ENCODE measurements around the gene PTPRM.

Gene PTPRM

GRCh38 chr18:8365006-8365405, 797.9 kb downstream of the PTPRM start:
- DNase-seq (ENCODE audit: low spot score), result no peak

- no peak for DNase-seq (ENCODE audit: low spot score)
Measured at GRCh38 chr18:8365528-8365927, 798.4 kb downstream of the PTPRM start.

- DNase-seq (ENCODE audit: low spot score), result no peak
Measured at GRCh38 chr18:8366070-8366469, 799.0 kb downstream of the PTPRM start.

GRCh38 chr18:8366656-8367055, 799.5 kb downstream of the PTPRM start:
- DNase-seq (ENCODE audit: low spot score), result no peak

DNA sequence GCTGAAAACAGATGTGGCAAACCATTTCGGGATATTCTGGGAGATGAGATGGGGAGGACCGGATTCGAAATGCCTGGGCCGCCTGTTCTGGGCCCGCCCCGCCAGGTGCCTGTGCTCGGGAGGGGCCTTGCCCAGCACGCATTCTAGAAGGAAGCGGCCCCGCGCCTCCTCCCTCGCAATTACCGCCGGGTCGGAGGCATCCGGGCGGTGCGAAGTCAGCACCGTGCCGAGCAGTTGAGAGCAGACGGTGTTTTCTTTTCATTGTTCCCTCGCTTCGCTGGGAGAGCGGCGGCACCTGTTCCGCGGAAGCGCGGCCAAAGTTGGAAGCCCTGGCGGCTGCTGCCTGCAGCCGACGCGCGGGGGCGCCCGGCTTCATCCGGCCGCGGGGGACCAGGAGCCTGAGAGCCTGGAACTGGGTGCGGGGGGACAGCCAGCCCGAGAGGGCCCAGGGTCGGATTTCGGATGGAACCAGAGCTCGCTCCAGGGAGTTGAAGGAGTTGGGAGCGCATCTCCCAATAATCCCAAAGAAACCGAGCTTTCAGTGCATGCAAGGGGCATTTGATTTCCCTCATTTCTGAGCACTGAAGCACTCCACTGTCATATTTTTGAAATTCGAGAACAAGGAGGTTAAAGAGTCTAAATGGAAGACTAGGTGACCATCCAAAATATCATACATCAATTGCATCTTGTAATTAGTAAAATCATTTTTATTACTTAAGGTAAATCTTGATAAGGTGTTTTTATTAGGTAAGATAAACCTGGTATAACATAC, 800.3 kb downstream of the PTPRM start:
- peak; percentile 4 for DNase-seq (ENCODE audit: low spot score)

- DNase-seq (ENCODE audit: low spot score), result no peak
Measured at GRCh38 chr18:8368512-8369217, 801.5 kb downstream of the PTPRM start.

DNA sequence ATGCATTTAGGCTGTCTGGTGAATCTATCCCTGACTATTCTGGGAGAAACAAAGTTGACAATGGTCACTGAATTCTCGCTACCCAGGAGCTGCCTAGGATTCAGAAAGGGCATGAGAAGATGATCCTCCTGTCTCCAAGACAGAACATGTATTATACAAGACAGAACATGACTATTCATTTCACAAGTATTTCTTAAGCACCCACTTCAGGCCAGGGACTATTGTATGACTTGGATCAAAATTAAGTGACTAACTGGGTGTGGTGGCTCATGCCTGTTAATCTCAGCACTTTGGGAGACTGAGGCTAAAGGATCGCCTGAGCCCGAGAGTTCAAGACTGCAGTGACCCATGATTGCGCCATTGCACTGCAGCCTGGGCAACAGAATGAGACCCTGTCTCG, 806.4 kb downstream of the PTPRM start:
- no peak for DNase-seq (ENCODE audit: low spot score)

DNA sequence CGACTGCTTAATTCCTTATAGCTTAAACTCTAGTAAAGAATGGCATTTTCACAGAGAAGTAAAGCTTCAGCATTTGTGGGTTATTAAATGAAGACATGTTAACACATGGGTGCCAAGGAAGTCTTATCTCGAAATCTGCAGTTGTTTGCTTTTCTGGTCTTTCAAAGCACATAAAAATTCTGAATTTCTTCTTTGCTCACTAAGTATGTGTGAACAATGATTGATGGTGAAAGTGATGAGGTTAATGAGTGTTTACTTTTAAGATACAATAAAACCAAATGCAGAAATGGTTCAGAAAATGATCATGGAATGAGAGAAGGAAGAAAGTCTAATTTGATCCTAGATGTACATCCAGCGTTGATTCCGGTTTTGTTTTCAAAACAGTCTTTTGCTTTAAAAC, 807.6 kb downstream of the PTPRM start:
- DNase-seq (ENCODE audit: low spot score), result no peak

- DNase-seq (ENCODE audit: low spot score), result no peak
Measured at GRCh38 chr18:8375249-8375648, 808.1 kb downstream of the PTPRM start.

- no peak for DNase-seq (ENCODE audit: low spot score)
Measured at GRCh38 chr18:8376113-8376512, 809.0 kb downstream of the PTPRM start.

DNA sequence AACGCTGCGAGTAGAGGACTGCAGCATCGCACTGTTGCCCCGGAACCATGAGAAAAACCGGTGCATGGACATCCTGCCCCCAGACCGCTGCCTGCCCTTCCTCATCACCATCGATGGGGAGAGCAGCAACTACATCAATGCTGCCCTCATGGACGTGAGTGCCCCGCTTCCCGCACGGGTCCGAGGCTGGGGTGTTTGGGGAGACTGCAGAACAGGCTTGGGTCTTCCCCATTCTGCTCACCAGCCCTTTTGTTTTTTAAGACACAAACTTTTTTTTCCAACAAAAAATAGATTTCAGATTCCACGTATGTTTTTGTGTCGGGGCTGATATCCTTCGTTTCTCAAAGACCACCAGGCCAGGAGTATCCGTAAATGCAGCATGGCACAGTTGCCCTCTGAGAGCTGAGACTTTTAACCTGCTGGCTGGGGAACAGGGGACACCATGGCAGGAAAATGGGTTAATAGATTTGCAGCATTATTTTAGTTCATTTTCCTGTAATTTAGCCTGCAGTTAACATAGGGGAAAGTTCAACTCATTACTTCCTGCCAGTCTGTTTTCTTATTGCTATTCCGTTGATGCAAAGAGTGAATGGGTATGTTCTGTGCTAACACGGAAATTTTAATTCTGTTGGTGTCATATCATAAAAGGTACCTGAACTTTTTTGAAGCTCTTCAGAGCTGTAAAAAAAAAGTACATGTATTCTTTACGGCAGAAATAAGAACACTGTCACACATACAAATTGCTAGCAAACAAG, 812.2 kb downstream of the PTPRM start:
- DNase-seq (ENCODE audit: low spot score), result no peak

DNA sequence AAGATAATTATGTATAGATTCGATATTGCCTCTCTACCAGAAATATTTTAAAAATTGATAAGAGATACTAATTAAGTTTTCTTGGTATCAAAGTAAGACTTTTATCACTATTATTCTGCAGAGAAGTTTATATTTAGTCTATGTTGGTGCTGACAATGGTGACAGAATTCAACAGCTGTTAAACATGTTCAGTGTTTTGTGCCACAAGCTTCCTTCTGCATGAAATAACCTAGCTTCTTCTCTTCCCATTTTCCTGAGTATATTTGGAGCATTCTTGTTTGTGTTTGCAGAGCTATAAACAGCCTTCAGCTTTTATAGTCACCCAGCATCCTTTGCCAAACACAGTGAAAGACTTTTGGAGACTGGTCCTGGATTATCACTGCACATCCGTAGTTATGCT, 812.9 kb downstream of the PTPRM start:
- no peak for DNase-seq (ENCODE audit: low spot score)

- DNase-seq (ENCODE audit: low spot score), result no peak
Measured at GRCh38 chr18:8380926-8381325, 813.8 kb downstream of the PTPRM start.

DNA sequence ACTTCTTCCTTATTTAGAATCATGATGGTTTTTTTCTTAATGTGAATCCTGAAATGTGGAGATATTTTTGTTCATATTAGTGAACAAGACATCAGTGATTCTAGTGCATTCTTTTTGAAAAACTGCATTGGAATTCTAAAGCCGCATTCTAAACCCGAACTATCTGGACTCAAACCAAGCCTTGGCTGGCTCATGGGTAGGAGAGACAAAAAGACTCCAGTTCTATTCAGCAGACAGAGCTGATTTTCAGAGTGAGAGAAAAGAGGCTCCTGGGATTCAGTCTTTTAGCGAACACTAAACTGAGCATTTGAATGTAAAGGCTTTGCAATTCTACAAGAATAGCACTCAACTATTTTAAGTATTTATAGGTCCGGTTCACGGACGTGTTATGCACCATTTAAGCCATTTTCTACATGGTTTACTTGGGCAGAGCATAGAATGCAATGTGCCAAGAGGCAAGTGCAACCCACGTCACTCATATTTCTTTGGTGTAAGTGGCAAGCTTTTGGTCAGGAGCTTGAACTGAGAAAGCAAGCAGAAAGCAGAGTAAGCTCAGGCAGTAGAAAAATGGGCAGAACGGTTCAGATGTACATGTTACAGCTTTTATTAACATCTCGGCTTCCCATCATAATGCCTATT, 814.8 kb downstream of the PTPRM start:
- DNase-seq (ENCODE audit: low spot score), result no peak

DNA sequence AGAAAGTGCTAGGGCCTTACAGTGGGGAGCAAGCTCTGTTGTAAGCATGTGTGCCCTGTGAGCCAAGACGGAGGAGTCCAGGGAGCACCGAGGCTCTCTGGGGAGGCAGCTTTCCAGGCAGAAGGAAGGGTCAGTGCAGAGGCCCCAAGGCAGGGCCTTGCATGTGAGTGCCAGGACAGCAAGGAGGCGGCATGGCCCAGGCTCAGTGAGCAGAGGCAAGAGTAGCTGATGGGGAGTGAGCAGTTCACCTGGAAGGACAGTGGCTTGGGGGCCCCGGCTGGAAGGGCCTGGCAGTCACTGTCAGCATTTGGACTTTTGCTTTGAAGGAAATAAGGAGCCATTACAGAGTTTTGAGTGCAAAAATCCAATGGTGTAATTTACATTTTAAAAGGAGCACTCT, 818.3 kb downstream of the PTPRM start:
- no peak for DNase-seq (ENCODE audit: low spot score)

- no peak for DNase-seq (ENCODE audit: low spot score)
Measured at GRCh38 chr18:8386669-8387380, 819.7 kb downstream of the PTPRM start.

DNA sequence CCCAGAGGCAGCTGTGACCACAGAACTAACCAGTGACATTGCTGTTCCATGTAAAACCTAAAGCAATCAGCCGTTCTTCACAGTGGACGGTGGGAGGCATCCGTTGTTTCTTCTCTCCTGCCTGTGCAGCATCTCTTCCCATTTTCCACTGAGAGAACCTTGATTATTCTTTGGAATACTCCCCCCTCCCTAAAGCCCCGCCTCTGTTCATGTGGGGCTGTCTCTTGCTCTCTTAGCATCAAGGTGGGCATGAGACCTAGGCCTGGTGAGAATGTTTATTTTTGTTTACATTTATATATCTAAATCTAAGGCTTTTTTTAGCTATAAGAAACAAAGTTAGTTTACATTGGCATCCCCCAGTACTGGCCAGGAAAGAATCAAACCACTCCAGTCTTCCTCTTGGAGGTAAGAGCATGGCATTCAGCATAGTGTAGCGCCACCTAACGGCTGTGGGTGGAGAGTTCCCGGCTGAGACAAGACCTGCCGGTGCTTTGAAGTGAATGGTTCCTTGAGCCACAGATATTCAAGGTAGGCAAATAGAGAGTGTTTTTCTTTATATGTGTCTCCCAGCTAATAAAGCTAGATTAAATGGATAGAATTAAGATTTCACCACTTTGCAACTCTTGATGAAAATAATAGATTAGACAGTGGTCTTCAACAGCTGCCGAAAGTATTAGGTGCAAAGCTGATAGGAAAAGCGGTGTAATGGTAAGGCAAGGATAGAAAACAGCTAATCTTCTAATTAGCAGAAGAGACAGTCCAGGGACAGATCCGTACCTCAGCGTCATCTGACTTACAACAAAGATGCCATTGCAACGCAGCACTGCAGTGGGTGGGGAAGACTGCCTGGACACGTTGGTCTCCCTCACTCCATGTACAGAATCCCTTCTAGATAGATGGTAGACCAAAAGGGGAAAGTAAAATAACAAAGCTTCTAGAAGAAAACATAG, 822.5 kb downstream of the PTPRM start:
- DNase-seq (ENCODE audit: low spot score), result peak; percentile 79

DNA sequence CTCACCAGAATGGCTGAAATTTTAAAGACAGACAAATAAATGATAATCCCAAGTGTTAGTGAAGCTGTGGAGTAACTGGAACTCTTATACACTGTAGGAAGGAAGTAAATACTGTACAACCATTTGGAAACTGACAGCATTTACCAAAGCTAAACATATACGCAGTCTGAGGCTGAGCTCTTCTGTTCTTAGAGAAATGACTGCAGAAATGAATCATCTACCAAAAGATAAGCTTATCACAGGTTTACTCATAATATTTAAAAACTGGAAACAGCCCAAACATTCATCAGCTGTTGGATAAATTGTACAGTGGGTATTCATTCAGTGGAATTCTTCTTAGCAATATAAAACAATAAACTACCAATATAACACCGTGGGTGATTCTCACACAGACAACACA, 824.0 kb downstream of the PTPRM start:
- DNase-seq (ENCODE audit: low spot score), result no peak

DNA sequence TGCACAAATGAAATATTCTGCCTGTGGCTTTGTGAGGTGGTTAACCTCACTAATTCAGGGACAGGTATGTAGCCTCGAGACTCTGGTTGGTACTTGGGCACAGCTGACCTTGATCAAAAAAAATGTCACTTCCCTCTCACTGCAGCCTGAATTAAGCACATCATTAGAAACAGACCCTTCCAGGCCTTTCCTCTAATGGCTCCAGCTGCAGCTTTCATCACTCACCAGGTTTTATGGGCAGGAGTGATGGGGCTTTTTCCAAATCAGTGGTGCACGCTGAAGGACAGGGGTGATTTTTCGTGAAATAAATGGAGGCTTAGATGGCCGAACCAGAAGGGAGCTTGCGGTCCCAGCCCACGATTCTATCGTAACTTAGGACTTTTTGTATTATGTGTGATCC, 829.1 kb downstream of the PTPRM start:
- no peak for DNase-seq (ENCODE audit: low spot score)

DNA sequence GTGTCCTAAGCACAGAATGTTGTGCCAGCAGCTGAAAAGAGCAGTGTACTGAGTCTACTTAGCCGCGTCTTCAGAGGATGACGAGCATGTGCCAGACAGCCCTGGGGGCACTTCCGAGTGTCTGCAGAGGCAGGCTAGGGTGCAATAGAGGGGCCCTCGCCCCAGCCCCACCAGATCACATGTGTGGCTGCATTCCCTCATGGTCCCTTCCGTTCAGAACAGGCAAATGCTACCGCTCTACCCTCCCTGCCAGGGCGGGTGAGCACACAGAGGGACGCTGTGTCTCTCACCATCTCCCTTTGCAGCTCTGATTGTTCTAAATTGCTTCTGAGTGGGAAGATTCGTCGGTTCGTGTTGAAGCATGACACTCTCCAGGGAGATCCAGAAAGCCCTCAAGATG, 829.9 kb downstream of the PTPRM start:
- DNase-seq (ENCODE audit: low spot score), result no peak

DNA sequence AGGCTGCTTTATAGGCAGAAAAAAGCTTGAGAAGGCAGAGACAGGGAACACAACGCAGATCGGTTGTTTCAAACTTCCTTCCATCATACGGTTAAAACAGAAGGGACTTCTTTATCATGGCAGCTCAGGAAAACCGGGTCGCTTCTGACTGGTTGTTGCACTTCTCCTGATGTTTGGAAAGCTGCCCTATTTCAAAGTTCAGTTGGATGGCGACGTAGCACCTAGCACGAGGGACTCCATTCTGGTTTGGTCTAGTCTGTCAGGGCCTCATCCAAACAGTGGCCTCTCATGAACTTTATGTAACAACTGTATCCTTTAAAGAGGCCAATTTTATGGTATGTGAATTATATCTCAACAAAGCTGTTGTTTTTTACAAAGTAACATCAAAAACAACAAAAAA, 832.0 kb downstream of the PTPRM start:
- DNase-seq (ENCODE audit: low spot score), result no peak

Measured in AG08395 (cell line).